SK-N-SH (cell line): ENCODE results near the gene GALNTL6. TPM values are rescaled to one million over a fixed set of nuclear protein-coding genes. Genes with fewer than 3 reads are reported as not detected.

Experiments
- CTCF ChIA-PET: fragments of 300-600, 350-600 bp; formaldehyde crosslinking; extraction: SDS; loops from one replicate; lab custom pipeline; 2021; lab: Yijun Ruan, JAX
- POLR2A ChIA-PET: fragments of 350-600 bp; sonication (Branson Sonifier 250); formaldehyde crosslinking; extraction: SDS; loops from one replicate; lab custom pipeline; 2020; ENCODE audit warnings: antibody characterized with exemption, inconsistent platforms; lab: Yijun Ruan, JAX
- DNase-seq: peaks from one replicate; pipeline ENCODE4 v3.0.0; 2012
- H2AFZ ChIP-seq: fragments of 200-600 bp; sonication (generic); 2 replicates; pipeline ENCODE4 v1.8.1; 2016; ENCODE audit warnings: antibody characterized with exemption, mild to moderate bottlenecking, low read depth
- H3F3A ChIP-seq: fragments of 200-600 bp; sonication (generic); replicated peaks from 2 replicates; pipeline ENCODE3; 2016; ENCODE audit warnings: antibody characterized with exemption, mild to moderate bottlenecking; ENCODE audit not compliant: insufficient read depth
- H3K27ac ChIP-seq, 2 experiments: fragments of 200-500 bp in 1 of 2; fragments of 200-600 bp in 1 of 2; sonication (Bioruptor generic) in 1 of 2; sonication (generic), shearing (Covaris generic) in 1 of 2; 2 replicates each; pipeline versions ENCODE4 v1.5.1 to v1.6.1; 2014 to 2016; ENCODE audit warnings: low read depth in 2 of 2, inconsistent platforms in 1 of 2, low read length in 1 of 2, mild to moderate bottlenecking in 1 of 2, mixed read lengths in 1 of 2
- H3K27me3 ChIP-seq: fragments of 200-600 bp; sonication (generic), shearing (Covaris generic); 2 replicates; pipeline ENCODE4 v1.6.1; 2016; ENCODE audit warnings: mixed run types; ENCODE audit not compliant: insufficient read depth
- H3K36me3 ChIP-seq, 2 experiments: fragments of 200-500 bp in 1 of 2; fragments of 200-600 bp in 1 of 2; sonication (Bioruptor generic) in 1 of 2; sonication (generic) in 1 of 2; replicated peaks in 1 of 2; 2 replicates each; pipeline versions ENCODE3 to v1.5.1; 2014 to 2016; ENCODE audit warnings: low read length in 1 of 2, mild to moderate bottlenecking in 1 of 2; ENCODE audit not compliant: insufficient read depth in 2 of 2, control insufficient read depth in 1 of 2
- H3K4me1 ChIP-seq, 2 experiments: fragments of 200-500 bp in 1 of 2; fragments of 200-600 bp in 1 of 2; sonication (Bioruptor generic) in 1 of 2; sonication (generic), shearing (Covaris generic) in 1 of 2; 2 replicates each; pipeline versions ENCODE4 v1.5.1 to v1.6.1; 2014 to 2016; ENCODE audit warnings: low read depth in 1 of 2, low read length in 1 of 2, mixed run types in 1 of 2; ENCODE audit not compliant: insufficient read depth in 2 of 2, control insufficient read depth in 1 of 2
- H3K4me2 ChIP-seq: fragments of 200-600 bp; sonication (generic), shearing (Covaris generic); 2 replicates; pipeline ENCODE4 v1.6.1; 2017; ENCODE audit warnings: mixed run types
- H3K4me3 ChIP-seq, 2 experiments: fragments of 200-500 bp in 1 of 2; fragments of 200-600 bp in 1 of 2; sonication (Bioruptor generic) in 1 of 2; sonication (generic), shearing (Covaris generic) in 1 of 2; 2 replicates each; pipeline versions ENCODE4 v1.5.1 to v1.8.1; 2014 to 2016; ENCODE audit warnings: low read depth in 2 of 2, inconsistent platforms in 1 of 2, low read length in 1 of 2, mild to moderate bottlenecking in 1 of 2, mixed read lengths in 1 of 2, moderate library complexity in 1 of 2
- H3K79me2 ChIP-seq: fragments of 200-600 bp; sonication (generic); 2 replicates; pipeline ENCODE4 v1.8.1; 2017; ENCODE audit warnings: mild to moderate bottlenecking; ENCODE audit not compliant: insufficient read depth
- H3K9ac ChIP-seq: fragments of 200-600 bp; sonication (generic); 2 replicates; pipeline ENCODE4 v1.6.1; 2017; ENCODE audit warnings: mixed run types
- H3K9me2 ChIP-seq: fragments of 200-600 bp; sonication (generic); 2 replicates; pipeline ENCODE4 v1.6.1; 2017; ENCODE audit warnings: mixed run types
- H3K9me3 ChIP-seq: fragments of 200-600 bp; sonication (generic); 2 replicates; pipeline ENCODE4 v1.6.1; 2017; ENCODE audit warnings: mixed run types, mild to moderate bottlenecking, moderate library complexity
- H4K20me1 ChIP-seq: fragments of 200-600 bp; sonication (generic); 2 replicates; pipeline ENCODE4 v1.6.1; 2017; ENCODE audit warnings: mild to moderate bottlenecking, mixed run types; ENCODE audit not compliant: insufficient read depth
- CTCF ChIP-seq: fragments of 200-600 bp; sonication (generic); IDR thresholded peaks from 2 replicates; pipeline ENCODE4 v1.6.1; 2017; ENCODE audit warnings: antibody characterized with exemption, mild to moderate bottlenecking, moderate library complexity
- EZH2phosphoT487 ChIP-seq: fragments of 200-600 bp; sonication (generic); IDR thresholded peaks from 2 replicates; pipeline ENCODE4 v1.6.1; 2017; ENCODE audit warnings: low read depth, mixed run types, mild to moderate bottlenecking, antibody characterized with exemption, moderate library complexity, borderline replicate concordance
- FOSL2 ChIP-seq: IDR thresholded peaks from 2 replicates; pipeline ENCODE4 v1.4.0; 2012; ENCODE audit warnings: low read depth, mild to moderate bottlenecking, moderate library complexity, borderline replicate concordance
- FOXJ3 ChIP-seq: sonication (generic); formaldehyde crosslinking; IDR thresholded peaks from 2 replicates; pipeline ENCODE4 v1.5.1; 2020; ENCODE audit warnings: mild to moderate bottlenecking, missing genetic modification reagents
- GABPA ChIP-seq: IDR thresholded peaks from 2 replicates; pipeline ENCODE4 v1.4.0; 2012; ENCODE audit warnings: low read depth, mild to moderate bottlenecking
- GATA2 ChIP-seq: sonication (generic); formaldehyde crosslinking; IDR thresholded peaks from 2 replicates; pipeline ENCODE4 v1.5.0; 2020; ENCODE audit warnings: mild to moderate bottlenecking, missing genetic modification reagents
- IRF3 ChIP-seq: fragments of 150-350 bp; IDR thresholded peaks from 2 replicates; pipeline ENCODE4 v1.6.1; 2016; ENCODE audit warnings: mild to moderate bottlenecking, low read depth, low read length
- JUND ChIP-seq: IDR thresholded peaks from 2 replicates; pipeline ENCODE4 v1.4.0; 2012
- MEF2A ChIP-seq: IDR thresholded peaks from 2 replicates; pipeline ENCODE4 v1.4.0; 2012; ENCODE audit warnings: low read depth, borderline replicate concordance
- MXI1 ChIP-seq: IDR thresholded peaks from 2 replicates; pipeline ENCODE4 v1.6.1; 2012; ENCODE audit warnings: mild to moderate bottlenecking, low read depth, low read length, improper control_type of control experiment
- NFIC ChIP-seq: IDR thresholded peaks from 2 replicates; pipeline ENCODE4 v1.4.0; 2012; ENCODE audit warnings: borderline replicate concordance
- POLR2AphosphoS5 ChIP-seq: IDR thresholded peaks from 2 replicates; pipeline ENCODE4 v1.6.1; 2012; ENCODE audit warnings: low read depth, low read length
- RCOR1 ChIP-seq: fragments of 150-350 bp; IDR thresholded peaks from 2 replicates; pipeline ENCODE4 v1.6.1; 2017; ENCODE audit warnings: antibody characterized with exemption, low read length
- RFX5 ChIP-seq: IDR thresholded peaks from 2 replicates; pipeline ENCODE4 v1.6.1; 2012; ENCODE audit warnings: mild to moderate bottlenecking, improper control_type of control experiment, low read length
- RXRA ChIP-seq: IDR thresholded peaks from 2 replicates; pipeline ENCODE4 v1.4.0; 2012; ENCODE audit warnings: low read depth, mild to moderate bottlenecking, borderline replicate concordance
- TAF1 ChIP-seq: IDR thresholded peaks from 2 replicates; pipeline ENCODE4 v1.6.1; 2012; ENCODE audit warnings: low read depth, mild to moderate bottlenecking, low read length, moderate library complexity, borderline replicate concordance
- TCF12 ChIP-seq: IDR thresholded peaks from 2 replicates; pipeline ENCODE4 v1.4.0; 2012
- USF2 ChIP-seq: fragments of 150-350 bp; IDR thresholded peaks from 2 replicates; pipeline ENCODE4 v1.6.1; 2017; ENCODE audit warnings: antibody characterized with exemption, low read length, low read depth, borderline replicate concordance
- WGBS: methylation state at CpG from one replicate; pipeline ENCODE4 v1.1.6; 2017; ENCODE audit warnings: low lambda C conversion rate; 5-methylcytosine and 5-hydroxymethylcytosine counted together
- polyA plus RNA-seq, 3 experiments: library from polyadenylated mRNA; depleted of rRNA; stranded (reverse); fragments of >200 nt; gene quantifications; 2 replicates each; pipeline ENCODE4 v1.2.3, GENCODE V29; 2012

The GALNTL6 gene
- polyA plus RNA-seq, 1 of the 3 experiments (the other 2 are of a cell fraction) = 0.07 TPM

- no peak overlapping the region for H3K4me2 ChIP-seq
- H4K20me1 ChIP-seq = no peaks in the 10 kb centered on the region
- no peak overlapping the region for H3K4me3 ChIP-seq
- no peak overlapping the region for H3K27ac ChIP-seq
- no peak for DNase-seq
- no peaks in the 10 kb centered on the region for H3K4me1 ChIP-seq
- no peak overlapping the region for H2AFZ ChIP-seq
- ChIA-PET CTCF (no interaction called here), POLR2A (no interaction called here)
- H3K36me3 ChIP-seq = no peaks in the 10 kb centered on the region
- no peaks in the 10 kb centered on the region for H3F3A ChIP-seq
- H3K9me3 ChIP-seq = no peaks in the 10 kb centered on the region
- no peak for TF ChIP-seq USF2
- TF ChIP-seq GATA2 = no peak
- no peaks in the 10 kb centered on the region for H3K79me2 ChIP-seq
- WGBS = 13% methylated on average over 1 of the region's 1 CpG
- H3K9me2 ChIP-seq = no peaks in the 10 kb centered on the region
- H3K27me3 ChIP-seq = no peaks in the 10 kb centered on the region
- no peak overlapping the region for H3K9ac ChIP-seq
Observed at GRCh38 chr4:171954650-171955049, 141.4 kb downstream of the GALNTL6 start.

GRCh38 chr4:171956678-171957077 lies 143.5 kb downstream of the GALNTL6 start:
- Histone ChIP-seq H3K27ac (no peak overlapping the region), H3K4me1 (no peaks in the 10 kb centered on the region), H3K4me3 (no peak overlapping the region), H3K36me3 (no peaks in the 10 kb centered on the region), H3K79me2 (no peaks in the 10 kb centered on the region), H3K9ac (no peak overlapping the region), H3K9me3 (no peaks in the 10 kb centered on the region), H3K27me3 (no peaks in the 10 kb centered on the region), H3F3A (no peaks in the 10 kb centered on the region), H3K4me2 (no peak overlapping the region), H3K9me2 (no peaks in the 10 kb centered on the region), H2AFZ (no peak overlapping the region), H4K20me1 (no peaks in the 10 kb centered on the region)
- DNase-seq = no peak
- TF ChIP-seq POLR2AphosphoS5 = no peak
- no peak for TF ChIP-seq FOSL2
- TF ChIP-seq EZH2phosphoT487 = no peak
- TF ChIP-seq RCOR1 = no peak
- no peak for TF ChIP-seq TAF1
- no peak for TF ChIP-seq RXRA
- no peak for TF ChIP-seq CTCF
- no peak for TF ChIP-seq GATA2
- TF ChIP-seq TCF12 = no peak
- TF ChIP-seq MXI1 = no peak
- TF ChIP-seq MEF2A = no peak
- no peak for TF ChIP-seq RFX5
- TF ChIP-seq USF2 = no peak
- no peak for TF ChIP-seq GABPA
- TF ChIP-seq FOXJ3 (CRISPR knock-in tag) = no peak
- no peak for TF ChIP-seq JUND
- TF ChIP-seq NFIC = no peak
- TF ChIP-seq IRF3 = no peak
- ChIA-PET POLR2A (no interaction called here), CTCF (no interaction called here)
- WGBS = 40% methylated on average over 4 of the region's 4 CpGs
